ENCODE results near the gene OPA1.

Gene OPA1

GRCh38 chr3:193734737-193735366 is 141.8 kb downstream of the OPA1 start:
- no peak overlapping the region for H3K4me3 ChIP-seq (ENCODE audit: control insufficient read depth, low read depth, low read length)
- TF ChIP-seq CTCF (IDR thresholded peaks at IDR 0.05; ENCODE audit: control insufficient read depth, insufficient read depth, low read depth, low read length, missing control alignments) = no peak
- no peak for DNase-seq (ENCODE audit: low read depth)

- no peak overlapping the region for H3K4me3 ChIP-seq (ENCODE audit: control insufficient read depth, low read depth, low read length)
- DNase-seq (ENCODE audit: low read depth) = no peak
- no peak for TF ChIP-seq CTCF (IDR thresholded peaks at IDR 0.05; ENCODE audit: control insufficient read depth, insufficient read depth, low read depth, low read length, missing control alignments)
Observed at GRCh38 chr3:193735850-193736249, 142.8 kb downstream of the OPA1 start.

GRCh38 chr3:193736616-193737015 is 143.6 kb downstream of the OPA1 start:
- DNase-seq (ENCODE audit: low read depth) = no peak
- no peak for TF ChIP-seq CTCF (IDR thresholded peaks at IDR 0.05; ENCODE audit: control insufficient read depth, insufficient read depth, low read depth, low read length, missing control alignments)
- no peak overlapping the region for H3K4me3 ChIP-seq (ENCODE audit: control insufficient read depth, low read depth, low read length)

GRCh38 chr3:193737191-193737751 is 144.3 kb downstream of the OPA1 start:
- no peak for TF ChIP-seq CTCF (IDR thresholded peaks at IDR 0.05; ENCODE audit: control insufficient read depth, insufficient read depth, low read depth, low read length, missing control alignments)
- DNase-seq (ENCODE audit: low read depth) = no peak

GRCh38 chr3:193742628-193743027 is 149.6 kb downstream of the OPA1 start:
- H3K4me3 ChIP-seq (ENCODE audit: control insufficient read depth, low read depth, low read length) = no peak overlapping the region

More at GRCh38 chr3:193737191-193737751, 144.3 kb downstream of the OPA1 start:
- no peak overlapping the region for H3K4me3 ChIP-seq (ENCODE audit: control insufficient read depth, low read depth, low read length)

GRCh38 chr3:193743702-193744047 is 150.7 kb downstream of the OPA1 start:
- H3K4me3 ChIP-seq (ENCODE audit: control insufficient read depth, low read depth, low read length) = no peak overlapping the region
- DNase-seq (ENCODE audit: low read depth) = no peak
- no peak for TF ChIP-seq CTCF (IDR thresholded peaks at IDR 0.05; ENCODE audit: control insufficient read depth, insufficient read depth, low read depth, low read length, missing control alignments)

More at GRCh38 chr3:193742628-193743027, 149.6 kb downstream of the OPA1 start:
- no peak for TF ChIP-seq CTCF (IDR thresholded peaks at IDR 0.05; ENCODE audit: control insufficient read depth, insufficient read depth, low read depth, low read length, missing control alignments)
- DNase-seq (ENCODE audit: low read depth) = no peak

All from AG09309 (cell line).